Fibroblast of pulmonary artery (primary cell): ENCODE data around the gene PRSS8.
"Not testable (repeated sequence)": the region's sequence is repeated elsewhere in the genome, so short reads cannot be mapped to it uniquely, and the experiment has no call there.

Experiments
- DNase-seq: peaks from one replicate; pipeline ENCODE4 v3.0.0-alpha.2; 2010; ENCODE audit warnings: low read depth
- H3K4me3 ChIP-seq: replicated peaks from 2 replicates; pipeline ENCODE4 v1.5.1; 2011; ENCODE audit warnings: low read depth, mild to moderate bottlenecking, control low read depth, low read length, moderate library complexity
- CTCF ChIP-seq: IDR thresholded peaks from 2 replicates; pipeline ENCODE4 v1.5.1; 2011; ENCODE audit warnings: mild to moderate bottlenecking, control low read depth, low read length, inconsistent platforms; ENCODE audit errors: missing control alignments

The PRSS8 gene

GRCh38 chr16:31106509-31107464 lies 28.7 kb downstream of the PRSS8 start:
- no peak for TF ChIP-seq CTCF
- DNase-seq, result no peak
- no peak overlapping the region for H3K4me3 ChIP-seq

- peak; percentile 59 for DNase-seq
- H3K4me3 ChIP-seq, result no peak overlapping the region
- TF ChIP-seq CTCF, result peak; percentile 64
Observed at GRCh38 chr16:31105677-31106213, 29.8 kb downstream of the PRSS8 start.

- DNase-seq, result peak; percentile 24
- not testable (repeated sequence) for H3K4me3 ChIP-seq
Observed at GRCh38 chr16:31100876-31101641, 34.5 kb downstream of the PRSS8 start.

GRCh38 chr16:31099860-31100638 lies 35.5 kb downstream of the PRSS8 start:
- H3K4me3 ChIP-seq, result no peak overlapping the region
- DNase-seq, result peak; percentile 30
- no peak for TF ChIP-seq CTCF

GRCh38 chr16:31094424-31095120 lies 41.0 kb downstream of the PRSS8 start, which contains the start of gene VKORC1:
VKORC1 (minus strand) TSS chr16:31094797; CDS start chr16:31094729, 68 bp downstream.
- DNase-seq, result peak; percentile 98
- no peak for TF ChIP-seq CTCF
- peak within 1 kb of the TSS; percentile 91 for H3K4me3 ChIP-seq

- H3K4me3 ChIP-seq, result peak overlapping the region; percentile 91
- DNase-seq, result no peak
- no peak for TF ChIP-seq CTCF
Observed at GRCh38 chr16:31094088-31094423, 41.5 kb downstream of the PRSS8 start.
